ENCODE results near the gene OR52L1. TPM values are rescaled to one million over a fixed set of nuclear protein-coding genes. Genes with fewer than 3 reads are reported as not detected.
"Not testable (repeated sequence)": the region's sequence is repeated elsewhere in the genome, so short reads cannot be mapped to it uniquely, and the experiment has no call there.

The OR52L1 gene
- polyA plus RNA-seq, 1 donor from 2014 or later, result not detected

DNA sequence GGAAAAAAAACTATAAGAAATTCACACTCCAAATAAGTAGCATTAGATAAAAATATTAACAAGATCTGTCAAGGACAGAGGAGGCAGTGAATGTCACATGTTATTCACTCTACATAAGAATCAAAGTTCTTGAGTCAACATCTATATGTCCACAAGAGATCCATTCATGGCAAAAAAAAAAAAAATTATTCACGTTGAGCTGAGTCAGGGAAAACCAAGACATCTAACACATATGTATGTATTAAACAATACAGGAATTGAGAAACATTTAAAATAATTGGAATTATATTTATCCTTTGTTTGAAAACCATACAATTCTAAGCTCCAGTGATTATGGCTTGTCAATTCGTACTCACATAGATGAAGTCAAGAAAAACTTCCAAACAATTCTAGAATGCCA is 19.8 kb downstream of the OR52L1 start:
- H2AFZ ChIP-seq (ENCODE audit: low read depth, low read length), result no peak overlapping the region
- H3K36me3 ChIP-seq (ENCODE audit: insufficient read depth, low read length), result no peaks in the 10 kb centered on the region
- H4K20me1 ChIP-seq (ENCODE audit: insufficient read depth), result no peaks in the 10 kb centered on the region
- no peaks in the 10 kb centered on the region for H3K27me3 ChIP-seq (ENCODE audit: insufficient read depth, low read depth, low read length)
- no peaks in the 10 kb centered on the region for H3K9me2 ChIP-seq (ENCODE audit: insufficient read depth, low read length)
- H3K4me3 ChIP-seq (ENCODE audit: low read length), result no peak overlapping the region
- no peaks in the 10 kb centered on the region for H3K79me2 ChIP-seq (replicated peaks; ENCODE audit: insufficient read depth, low read length)
- TF ChIP-seq CTCF (IDR thresholded peaks at IDR 0.05; ENCODE audit: poor library complexity, severe bottlenecking), result no peak
- no peak for TF ChIP-seq RAD21 (conservative IDR thresholded peaks at IDR 0.05)
- no peak for TF ChIP-seq TAF1 (IDR thresholded peaks at IDR 0.05; ENCODE audit: low read depth)
- TF ChIP-seq SMC3 (conservative IDR thresholded peaks at IDR 0.05; ENCODE audit: poor library complexity), result no peak
- no peak for TF ChIP-seq EZH2 (IDR thresholded peaks at IDR 0.05; ENCODE audit: borderline replicate concordance, insufficient read depth, low read length, poor library complexity, severe bottlenecking)
- TF ChIP-seq MXI1 (conservative IDR thresholded peaks at IDR 0.05; ENCODE audit: poor library complexity, severe bottlenecking), result no peak
- TF ChIP-seq POLR2AphosphoS5 (IDR thresholded peaks at IDR 0.05), result no peak
- no peak for TF ChIP-seq REST (IDR thresholded peaks at IDR 0.05; ENCODE audit: borderline replicate concordance)
- TF ChIP-seq EP300 (conservative IDR thresholded peaks at IDR 0.05; ENCODE audit: poor library complexity, severe bottlenecking), result no peak
- H3K4me2 ChIP-seq (ENCODE audit: low read length), result no peak overlapping the region
- no peak overlapping the region for H3K27ac ChIP-seq (ENCODE audit: low read length)
- H3K9me3 ChIP-seq (ENCODE audit: low read length), result no peaks in the 10 kb centered on the region
- H3K9ac ChIP-seq (ENCODE audit: low read length), result no peak overlapping the region
- no peaks in the 10 kb centered on the region for H3F3A ChIP-seq (ENCODE audit: insufficient read depth, low read length, poor library complexity, severe bottlenecking)

DNA sequence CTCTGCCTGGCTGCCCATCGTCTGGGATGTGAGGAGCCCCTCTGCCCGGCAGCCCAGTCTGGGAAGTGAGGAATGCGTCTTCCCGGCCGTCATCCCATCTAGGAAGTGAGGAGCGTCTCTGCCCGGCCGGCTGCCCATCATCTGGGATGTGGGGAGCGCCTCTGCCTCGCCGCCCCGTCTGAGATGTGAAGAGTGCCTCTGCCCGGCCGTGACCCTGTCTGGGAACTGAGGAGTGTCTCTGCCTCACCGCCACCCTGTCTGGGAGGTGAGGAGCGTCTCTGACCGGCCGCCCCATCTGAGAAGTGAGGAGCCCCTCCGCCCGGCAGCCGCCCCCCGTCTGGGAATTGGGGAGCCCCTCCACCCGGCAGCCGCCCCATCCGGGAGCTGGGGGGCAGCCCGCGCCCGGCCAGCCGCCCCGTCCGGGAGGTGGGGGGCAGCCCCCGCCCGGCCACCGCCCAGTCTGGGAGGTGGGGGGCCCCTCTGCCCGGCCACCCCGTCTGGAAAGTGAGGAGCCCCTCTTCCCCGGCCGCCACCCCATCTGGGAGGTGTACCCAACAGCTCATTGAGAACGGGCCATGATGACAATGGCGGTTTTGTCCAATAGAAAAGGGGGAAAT is 26.0 kb downstream of the OR52L1 start:
- not testable (repeated sequence) for H3K9ac ChIP-seq (ENCODE audit: low read length); H3K27ac ChIP-seq (ENCODE audit: low read length); H3K4me3 ChIP-seq (ENCODE audit: low read length); H4K20me1 ChIP-seq (ENCODE audit: insufficient read depth); H3K4me2 ChIP-seq (ENCODE audit: low read length); H2AFZ ChIP-seq (ENCODE audit: low read depth, low read length); H3K9me2 ChIP-seq (ENCODE audit: insufficient read depth, low read length); H3F3A ChIP-seq (ENCODE audit: insufficient read depth, low read length, poor library complexity, severe bottlenecking); H3K36me3 ChIP-seq (ENCODE audit: insufficient read depth, low read length); H3K79me2 ChIP-seq (replicated peaks; ENCODE audit: insufficient read depth, low read length); H3K9me3 ChIP-seq (ENCODE audit: low read length); H3K27me3 ChIP-seq (ENCODE audit: insufficient read depth, low read depth, low read length)

DNA sequence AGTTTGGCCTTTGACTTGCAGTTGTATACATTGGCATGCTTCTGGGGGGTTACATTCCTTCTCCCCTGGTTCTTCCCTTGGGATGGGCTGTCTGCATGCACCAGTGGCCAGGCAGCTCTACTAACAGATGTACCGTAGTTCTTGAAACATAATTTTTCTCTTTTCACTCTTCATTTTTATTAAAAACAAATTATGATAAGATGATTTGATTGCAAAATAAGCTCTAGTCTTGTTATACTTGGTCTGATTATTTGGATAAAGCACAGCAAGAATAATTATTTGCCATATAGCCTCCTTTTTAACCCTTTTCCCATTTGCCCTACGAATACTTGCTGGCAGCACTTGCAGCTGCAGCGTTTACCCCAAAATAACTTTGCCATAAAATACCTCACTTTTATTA is 31.2 kb downstream of the OR52L1 start:
- no peaks in the 10 kb centered on the region for H3K79me2 ChIP-seq (replicated peaks; ENCODE audit: insufficient read depth, low read length)
- peaks cover 3% of the 10 kb centered on the region for H3K9me3 ChIP-seq (ENCODE audit: low read length)
- no peak overlapping the region for H3K27ac ChIP-seq (ENCODE audit: low read length)
- H2AFZ ChIP-seq (ENCODE audit: low read depth, low read length), result no peak overlapping the region
- no peak overlapping the region for H3K9ac ChIP-seq (ENCODE audit: low read length)
- no peaks in the 10 kb centered on the region for H3F3A ChIP-seq (ENCODE audit: insufficient read depth, low read length, poor library complexity, severe bottlenecking)
- no peak overlapping the region for H3K4me2 ChIP-seq (ENCODE audit: low read length)
- TF ChIP-seq EZH2 (IDR thresholded peaks at IDR 0.05; ENCODE audit: borderline replicate concordance, insufficient read depth, low read length, poor library complexity, severe bottlenecking), result no peak
- no peak for TF ChIP-seq SMC3 (conservative IDR thresholded peaks at IDR 0.05; ENCODE audit: poor library complexity)
- TF ChIP-seq RAD21 (conservative IDR thresholded peaks at IDR 0.05), result no peak
- TF ChIP-seq EP300 (conservative IDR thresholded peaks at IDR 0.05; ENCODE audit: poor library complexity, severe bottlenecking), result no peak
- TF ChIP-seq REST (IDR thresholded peaks at IDR 0.05; ENCODE audit: borderline replicate concordance), result no peak
- no peak for TF ChIP-seq TAF1 (IDR thresholded peaks at IDR 0.05; ENCODE audit: low read depth)
- H3K9me2 ChIP-seq (ENCODE audit: insufficient read depth, low read length), result no peaks in the 10 kb centered on the region
- H3K36me3 ChIP-seq (ENCODE audit: insufficient read depth, low read length), result no peaks in the 10 kb centered on the region
- no peak overlapping the region for H3K4me3 ChIP-seq (ENCODE audit: low read length)
- H4K20me1 ChIP-seq (ENCODE audit: insufficient read depth), result no peaks in the 10 kb centered on the region
- no peaks in the 10 kb centered on the region for H3K27me3 ChIP-seq (ENCODE audit: insufficient read depth, low read depth, low read length)
